Lower lobe of right lung (tissue), 2 donors: Measurements from ENCODE around the gene IPO8. TPM values are rescaled to one million over a fixed set of nuclear protein-coding genes. Genes with fewer than 3 reads are reported as not detected.
A peak's percentile ranks its signal among the peaks of the same experiment; 100 is the strongest.

Experiments
- ATAC-seq, 2 donors: fragments of 200-7000 bp; cut with Tn5 transposase; one replicate each; pipeline ENCODE4 v1.9.1; 2020 to 2022; ENCODE audit warnings: mild to moderate bottlenecking in 2 of 2, moderate library complexity in 2 of 2
- DNase-seq: peaks from one replicate; pipeline ENCODE4 v3.0.0-alpha.2; 2020
- H3K27ac ChIP-seq: fragments of 200-600 bp; one replicate; pipeline ENCODE4 v1.8.0; 2022
- H3K27me3 ChIP-seq: fragments of 200-600 bp; one replicate; pipeline ENCODE4 v1.8.0; 2022; ENCODE audit warnings: low read depth
- H3K36me3 ChIP-seq: fragments of 200-600 bp; one replicate; pipeline ENCODE4 v1.8.0; 2022; ENCODE audit warnings: mild to moderate bottlenecking
- H3K4me1 ChIP-seq: fragments of 200-600 bp; one replicate; pipeline ENCODE4 v1.8.0; 2022
- H3K4me3 ChIP-seq: fragments of 200-600 bp; one replicate; pipeline ENCODE4 v1.8.0; 2022; ENCODE audit warnings: mild to moderate bottlenecking
- H3K9me3 ChIP-seq: fragments of 200-600 bp; one replicate; pipeline ENCODE4 v1.8.0; 2022
- CTCF ChIP-seq: fragments of 200-600 bp; IDR thresholded peaks from one replicate; pipeline ENCODE4 v1.8.0; 2022; ENCODE audit warnings: antibody characterized with exemption, mild to moderate bottlenecking
- intact Hi-C: fragments of 100-400 bp; cut with DNase I; formaldehyde crosslinking; loops from one replicate; pipeline ENCODE4 v1.11.0; 2022
- total RNA-seq: library from RNA; stranded (reverse); fragmentation: NEBNext Ultra II Directional; extraction: Animal tissue kit (Norgen Biotek cat#: 25700); gene quantifications from one replicate; pipeline ENCODE4 v1.2.1, GENCODE V29; 2021
- donor health status: DM: no; HTN: yes; CAD: no; lungs with severe emphysema.

Gene IPO8
- total RNA-seq, 1 donor from 2014 or later, result 51.0 TPM

GRCh38 chr12:30691122-30691879 is 4.4 kb downstream of the IPO8 start:
- ATAC-seq, result no peak
- H3K36me3 ChIP-seq, result no peaks in the 10 kb centered on the region
- H3K4me3 ChIP-seq, result no peak overlapping the region
- no peaks in the 10 kb centered on the region for H3K9me3 ChIP-seq
- peaks cover 35% of the 10 kb centered on the region for H3K4me1 ChIP-seq
- H3K27ac ChIP-seq, result no peak overlapping the region
- H3K27me3 ChIP-seq, result no peaks in the 10 kb centered on the region
- no peak for TF ChIP-seq CTCF
- no peak for DNase-seq
- intact Hi-C loops, result no loop called here

- H3K4me1 ChIP-seq, result peaks cover 19% of the 10 kb centered on the region
- no peak for TF ChIP-seq CTCF
- ATAC-seq, result no peak
- H3K27ac ChIP-seq, result no peak overlapping the region
- H3K27me3 ChIP-seq, result no peaks in the 10 kb centered on the region
- H3K36me3 ChIP-seq, result peaks cover 20% of the 10 kb centered on the region
- intact Hi-C loops, result no loop called here
- H3K9me3 ChIP-seq, result no peaks in the 10 kb centered on the region
- DNase-seq, result no peak
- H3K4me3 ChIP-seq, result no peak overlapping the region
Observed at GRCh38 chr12:30687265-30687986, 8.2 kb downstream of the IPO8 start.

DNA sequence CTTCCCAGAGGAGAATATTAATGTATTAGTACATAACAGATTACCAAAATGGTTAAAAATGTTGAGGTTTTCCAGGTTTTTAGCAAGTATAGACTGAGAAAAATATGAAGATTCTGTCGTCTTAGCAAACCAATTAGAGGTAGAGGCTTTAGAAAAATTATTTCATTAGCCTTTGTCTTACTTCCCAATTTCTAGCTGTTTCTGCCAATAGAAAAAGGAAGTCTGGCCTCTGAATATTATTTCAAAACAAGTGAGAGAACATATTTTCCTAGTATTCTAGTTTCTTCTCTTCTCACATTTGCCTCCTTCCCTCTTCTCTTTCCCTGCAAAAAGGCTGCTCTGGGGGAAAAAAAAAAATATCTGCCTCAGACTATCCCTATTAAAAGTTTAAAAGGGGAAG is 16.4 kb downstream of the IPO8 start:
- intact Hi-C loops, result no loop called here
- no peaks in the 10 kb centered on the region for H3K27me3 ChIP-seq
- DNase-seq (no peak), ATAC-seq (peak in 1 of 2 donors; percentile 35)
- TF ChIP-seq CTCF, result no peak
- H3K4me1 ChIP-seq, result peaks cover 9% of the 10 kb centered on the region
- no peak overlapping the region for H3K4me3 ChIP-seq
- peak overlapping the region; percentile 31 for H3K27ac ChIP-seq
- H3K9me3 ChIP-seq, result no peaks in the 10 kb centered on the region
- H3K36me3 ChIP-seq, result peaks cover 80% of the 10 kb centered on the region

- intact Hi-C loops, result no loop called here
- Histone ChIP-seq H3K4me3 (no peak overlapping the region), H3K9me3 (no peaks in the 10 kb centered on the region), H3K27me3 (no peaks in the 10 kb centered on the region), H3K4me1 (peaks cover 5% of the 10 kb centered on the region), H3K36me3 (peaks cover 81% of the 10 kb centered on the region), H3K27ac (no peak overlapping the region)
- no peak for ATAC-seq
- no peak for TF ChIP-seq CTCF
- no peak for DNase-seq
Observed at GRCh38 chr12:30678221-30678620, 17.4 kb downstream of the IPO8 start.

DNA sequence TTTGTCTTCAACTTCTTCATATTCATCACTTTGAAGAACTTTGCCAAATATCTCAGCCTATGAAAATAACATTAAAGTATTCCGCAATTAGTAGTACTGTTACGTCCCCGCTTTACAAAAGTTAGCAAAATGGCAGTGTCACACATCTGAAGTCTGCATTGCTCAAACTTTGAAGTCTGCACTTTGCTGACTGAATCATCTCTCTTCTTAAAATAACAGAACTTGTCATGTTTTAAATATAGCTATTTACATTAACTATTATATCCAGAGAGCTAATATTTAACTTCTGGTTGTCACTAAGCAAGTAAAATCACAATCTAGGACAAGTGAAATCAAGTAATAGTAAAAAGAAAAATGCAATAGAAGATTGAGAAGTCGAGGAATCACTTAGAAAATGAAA is 34.5 kb downstream of the IPO8 start:
- Histone ChIP-seq H3K27me3 (no peaks in the 10 kb centered on the region), H3K4me3 (no peak overlapping the region), H3K4me1 (no peaks in the 10 kb centered on the region), H3K36me3 (peaks cover 94% of the 10 kb centered on the region), H3K27ac (no peak overlapping the region), H3K9me3 (no peaks in the 10 kb centered on the region)
- TF ChIP-seq CTCF, result no peak
- no peak for ATAC-seq
- no peak for DNase-seq
- intact Hi-C loops, result no loop called here
